HepG2 (cell line): ENCODE measurements around the gene GATAD2B. TPM values are rescaled to one million over a fixed set of nuclear protein-coding genes. Genes with fewer than 3 reads are reported as not detected.

Experiments used
- FIP1L1 ChIP-seq: fragments of 200-400 bp; formaldehyde crosslinking; IDR thresholded peaks from 2 replicates; pipeline ENCODE4 v1.6.1; 2018; ENCODE audit warnings: low read depth, mild to moderate bottlenecking, low read length, moderate library complexity, borderline replicate concordance; ENCODE audit not compliant: insufficient read depth
- HOXA3 ChIP-seq: sonication (generic); formaldehyde crosslinking; IDR thresholded peaks from 2 replicates; pipeline ENCODE4 v1.5.0; 2020; ENCODE audit warnings: missing genetic modification reagents
- MATR3 ChIP-seq: sonication (generic); formaldehyde crosslinking; IDR thresholded peaks from 2 replicates; pipeline ENCODE4 v1.4.0; 2020; ENCODE audit warnings: missing genetic modification reagents
- MIER3 ChIP-seq: IDR thresholded peaks from 2 replicates; pipeline ENCODE4 v1.6.1; 2016; ENCODE audit warnings: missing compliant biosample characterization, borderline replicate concordance
- PAX8 ChIP-seq: sonication (generic); formaldehyde crosslinking; IDR thresholded peaks from 2 replicates; pipeline ENCODE4 v1.8.0; 2022; ENCODE audit warnings: mild to moderate bottlenecking, missing genetic modification reagents, borderline replicate concordance
- PHF8 ChIP-seq: sonication (generic); formaldehyde crosslinking; IDR thresholded peaks from 2 replicates; pipeline ENCODE4 v1.5.0; 2020; ENCODE audit warnings: missing genetic modification reagents
- SAFB2 ChIP-seq: sonication (generic); formaldehyde crosslinking; IDR thresholded peaks from 2 replicates; pipeline ENCODE4 v1.5.1; 2020; ENCODE audit warnings: missing genetic modification reagents, low read depth, mild to moderate bottlenecking, borderline replicate concordance
- SAP130 ChIP-seq: IDR thresholded peaks from 2 replicates; pipeline ENCODE4 v1.6.1; 2016; ENCODE audit warnings: low read depth
- SMAD1 ChIP-seq: sonication (generic); formaldehyde crosslinking; IDR thresholded peaks from 2 replicates; pipeline ENCODE4 v1.4.0; 2020; ENCODE audit warnings: missing genetic modification reagents, low read depth, mild to moderate bottlenecking, borderline replicate concordance
- STAG1 ChIP-seq: sonication (generic); formaldehyde crosslinking; IDR thresholded peaks from 2 replicates; pipeline ENCODE4 v1.4.0; 2020; ENCODE audit warnings: missing genetic modification reagents
- TBX3 ChIP-seq: fragments of 450-650 bp; IDR thresholded peaks from 2 replicates; pipeline ENCODE4 v1.6.1; 2017; ENCODE audit warnings: antibody characterized with exemption, mild to moderate bottlenecking, inconsistent platforms, borderline replicate concordance
- ZKSCAN5 ChIP-seq: sonication (generic); formaldehyde crosslinking; IDR thresholded peaks from 2 replicates; pipeline ENCODE4 v1.5.1; 2020; ENCODE audit warnings: mild to moderate bottlenecking, missing genetic modification reagents
- ZNF343 ChIP-seq: sonication (generic); formaldehyde crosslinking; IDR thresholded peaks from 2 replicates; pipeline ENCODE4 v1.4.0; 2020; ENCODE audit warnings: mild to moderate bottlenecking, missing genetic modification reagents
- ZNF354B ChIP-seq: sonication (generic); formaldehyde crosslinking; IDR thresholded peaks from 2 replicates; pipeline ENCODE4 v1.8.0; 2022; ENCODE audit warnings: mild to moderate bottlenecking, missing genetic modification reagents
- ZNF530 ChIP-seq: sonication (generic); formaldehyde crosslinking; IDR thresholded peaks from 2 replicates; pipeline ENCODE4 v1.5.0; 2020; ENCODE audit warnings: low read depth, mild to moderate bottlenecking, missing genetic modification reagents
- ZNF557 ChIP-seq: sonication (generic); formaldehyde crosslinking; IDR thresholded peaks from 2 replicates; pipeline ENCODE4 v1.4.0; 2020; ENCODE audit warnings: missing genetic modification reagents
- ZNF570 ChIP-seq: sonication (generic); formaldehyde crosslinking; IDR thresholded peaks from 2 replicates; pipeline ENCODE4 v1.4.0; 2020; ENCODE audit warnings: mild to moderate bottlenecking, missing genetic modification reagents, borderline replicate concordance
- ZNF644 ChIP-seq: IDR thresholded peaks from 2 replicates; pipeline ENCODE4 v1.6.1; 2016; ENCODE audit warnings: low read depth
- ZSCAN25 ChIP-seq: sonication (generic); formaldehyde crosslinking; IDR thresholded peaks from 2 replicates; pipeline ENCODE4 v1.8.0; 2022; ENCODE audit warnings: mild to moderate bottlenecking, missing genetic modification reagents
- polyA plus RNA-seq, 8 experiments: library from polyadenylated mRNA; depleted of rRNA in 3 of 8; stranded (reverse) in 7 of 8; unstranded in 1 of 8; fragments of >200 nt; fragmentation: Illumina TruSeq in 4 of 8; extraction: Trizol in 4 of 8; gene quantifications; 2 replicates each; pipeline versions ENCODE4 v1.2.1 to v1.2.3, GENCODE V29; 2011 to 2016; ENCODE audit warnings: low read depth in 4 of 8, missing spikeins in 1 of 8, mixed read lengths in 1 of 8; ENCODE audit not compliant: insufficient read depth in 1 of 8
- total RNA-seq, 5 experiments: library from RNA; depleted of rRNA; stranded (reverse); fragments of >200 nt; fragmentation: Illumina TruSeq; extraction: Trizol; gene quantifications; 2 replicates each; pipeline ENCODE4 v1.2.3, GENCODE V29; 2016; ENCODE audit warnings: low read depth in 1 of 5
- TF ChIP-seq, protein P1 (sequence below): sonication (generic); formaldehyde crosslinking; IDR thresholded peaks from 2 replicates; pipeline ENCODE4 v1.9.0; 2021; ENCODE audit warnings: missing genetic modification reagents, borderline replicate concordance
- TF ChIP-seq, protein P2 (sequence below), 2 experiments: IDR thresholded peaks; 2 replicates each; pipeline ENCODE4 v1.6.1; 2011 to 2012; ENCODE audit warnings: low read length in 2 of 2, borderline replicate concordance in 1 of 2, low read depth in 1 of 2, mild to moderate bottlenecking in 1 of 2, moderate library complexity in 1 of 2
- TF ChIP-seq, protein P3 (sequence below): sonication (generic); formaldehyde crosslinking; IDR thresholded peaks from 2 replicates; pipeline ENCODE4 v1.5.0; 2020; ENCODE audit warnings: missing genetic modification reagents

GATAD2B gene
- total and polyA plus RNA-seq, 2 of the 13 experiments (the other 11 are each of a cell fraction or from before 2014, with no cell fraction given): 3.2 to 5.2 TPM

DNA sequence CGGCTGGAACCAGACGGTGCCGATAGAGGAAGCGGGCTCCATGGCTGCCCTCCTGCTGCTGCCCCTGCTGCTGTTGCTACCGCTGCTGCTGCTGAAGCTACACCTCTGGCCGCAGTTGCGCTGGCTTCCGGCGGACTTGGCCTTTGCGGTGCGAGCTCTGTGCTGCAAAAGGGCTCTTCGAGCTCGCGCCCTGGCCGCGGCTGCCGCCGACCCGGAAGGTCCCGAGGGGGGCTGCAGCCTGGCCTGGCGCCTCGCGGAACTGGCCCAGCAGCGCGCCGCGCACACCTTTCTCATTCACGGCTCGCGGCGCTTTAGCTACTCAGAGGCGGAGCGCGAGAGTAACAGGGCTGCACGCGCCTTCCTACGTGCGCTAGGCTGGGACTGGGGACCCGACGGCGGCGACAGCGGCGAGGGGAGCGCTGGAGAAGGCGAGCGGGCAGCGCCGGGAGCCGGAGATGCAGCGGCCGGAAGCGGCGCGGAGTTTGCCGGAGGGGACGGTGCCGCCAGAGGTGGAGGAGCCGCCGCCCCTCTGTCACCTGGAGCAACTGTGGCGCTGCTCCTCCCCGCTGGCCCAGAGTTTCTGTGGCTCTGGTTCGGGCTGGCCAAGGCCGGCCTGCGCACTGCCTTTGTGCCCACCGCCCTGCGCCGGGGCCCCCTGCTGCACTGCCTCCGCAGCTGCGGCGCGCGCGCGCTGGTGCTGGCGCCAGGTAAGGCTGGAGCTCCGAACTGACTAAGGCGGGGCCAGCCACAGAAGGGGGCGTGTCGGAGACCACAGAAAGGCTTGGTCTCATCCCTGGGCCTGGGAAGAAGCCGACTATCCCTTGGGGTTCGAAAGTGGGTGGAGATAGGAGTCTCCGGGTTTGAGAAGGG, 147.1 kb downstream of the GATAD2B start (continued):
- TF ChIP-seq, protein P1, sequence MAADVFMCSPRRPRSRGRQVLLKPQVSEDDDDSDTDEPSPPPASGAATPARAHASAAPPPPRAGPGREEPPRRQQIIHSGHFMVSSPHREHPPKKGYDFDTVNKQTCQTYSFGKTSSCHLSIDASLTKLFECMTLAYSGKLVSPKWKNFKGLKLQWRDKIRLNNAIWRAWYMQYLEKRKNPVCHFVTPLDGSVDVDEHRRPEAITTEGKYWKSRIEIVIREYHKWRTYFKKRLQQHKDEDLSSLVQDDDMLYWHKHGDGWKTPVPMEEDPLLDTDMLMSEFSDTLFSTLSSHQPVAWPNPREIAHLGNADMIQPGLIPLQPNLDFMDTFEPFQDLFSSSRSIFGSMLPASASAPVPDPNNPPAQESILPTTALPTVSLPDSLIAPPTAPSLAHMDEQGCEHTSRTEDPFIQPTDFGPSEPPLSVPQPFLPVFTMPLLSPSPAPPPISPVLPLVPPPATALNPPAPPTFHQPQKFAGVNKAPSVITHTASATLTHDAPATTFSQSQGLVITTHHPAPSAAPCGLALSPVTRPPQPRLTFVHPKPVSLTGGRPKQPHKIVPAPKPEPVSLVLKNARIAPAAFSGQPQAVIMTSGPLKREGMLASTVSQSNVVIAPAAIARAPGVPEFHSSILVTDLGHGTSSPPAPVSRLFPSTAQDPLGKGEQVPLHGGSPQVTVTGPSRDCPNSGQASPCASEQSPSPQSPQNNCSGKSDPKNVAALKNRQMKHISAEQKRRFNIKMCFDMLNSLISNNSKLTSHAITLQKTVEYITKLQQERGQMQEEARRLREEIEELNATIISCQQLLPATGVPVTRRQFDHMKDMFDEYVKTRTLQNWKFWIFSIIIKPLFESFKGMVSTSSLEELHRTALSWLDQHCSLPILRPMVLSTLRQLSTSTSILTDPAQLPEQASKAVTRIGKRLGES (CRISPR knock-in tag): no peak
- no peak for TF ChIP-seq TBX3
- TF ChIP-seq STAG1 (CRISPR knock-in tag): no peak
- peak; percentile 73 for TF ChIP-seq SAP130
- no peak for TF ChIP-seq ZKSCAN5 (CRISPR knock-in tag)
- no peak for TF ChIP-seq ZNF570 (CRISPR knock-in tag)
- TF ChIP-seq ZNF530: no peak
- no peak for TF ChIP-seq PAX8 (CRISPR knock-in tag)
- TF ChIP-seq ZNF557 (CRISPR knock-in tag): no peak
- TF ChIP-seq, protein P2, sequence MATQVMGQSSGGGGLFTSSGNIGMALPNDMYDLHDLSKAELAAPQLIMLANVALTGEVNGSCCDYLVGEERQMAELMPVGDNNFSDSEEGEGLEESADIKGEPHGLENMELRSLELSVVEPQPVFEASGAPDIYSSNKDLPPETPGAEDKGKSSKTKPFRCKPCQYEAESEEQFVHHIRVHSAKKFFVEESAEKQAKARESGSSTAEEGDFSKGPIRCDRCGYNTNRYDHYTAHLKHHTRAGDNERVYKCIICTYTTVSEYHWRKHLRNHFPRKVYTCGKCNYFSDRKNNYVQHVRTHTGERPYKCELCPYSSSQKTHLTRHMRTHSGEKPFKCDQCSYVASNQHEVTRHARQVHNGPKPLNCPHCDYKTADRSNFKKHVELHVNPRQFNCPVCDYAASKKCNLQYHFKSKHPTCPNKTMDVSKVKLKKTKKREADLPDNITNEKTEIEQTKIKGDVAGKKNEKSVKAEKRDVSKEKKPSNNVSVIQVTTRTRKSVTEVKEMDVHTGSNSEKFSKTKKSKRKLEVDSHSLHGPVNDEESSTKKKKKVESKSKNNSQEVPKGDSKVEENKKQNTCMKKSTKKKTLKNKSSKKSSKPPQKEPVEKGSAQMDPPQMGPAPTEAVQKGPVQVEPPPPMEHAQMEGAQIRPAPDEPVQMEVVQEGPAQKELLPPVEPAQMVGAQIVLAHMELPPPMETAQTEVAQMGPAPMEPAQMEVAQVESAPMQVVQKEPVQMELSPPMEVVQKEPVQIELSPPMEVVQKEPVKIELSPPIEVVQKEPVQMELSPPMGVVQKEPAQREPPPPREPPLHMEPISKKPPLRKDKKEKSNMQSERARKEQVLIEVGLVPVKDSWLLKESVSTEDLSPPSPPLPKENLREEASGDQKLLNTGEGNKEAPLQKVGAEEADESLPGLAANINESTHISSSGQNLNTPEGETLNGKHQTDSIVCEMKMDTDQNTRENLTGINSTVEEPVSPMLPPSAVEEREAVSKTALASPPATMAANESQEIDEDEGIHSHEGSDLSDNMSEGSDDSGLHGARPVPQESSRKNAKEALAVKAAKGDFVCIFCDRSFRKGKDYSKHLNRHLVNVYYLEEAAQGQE (IDR thresholded peaks at IDR 0.05; ENCODE audit: borderline replicate concordance in 1 of 2, low read depth in 1 of 2, low read length in 2 of 2): no peak
- TF ChIP-seq SAFB2 (CRISPR knock-in tag): peak; percentile 69; the same call in 1 of the 2 replicates
- TF ChIP-seq ZNF354B (CRISPR knock-in tag): no peak
- TF ChIP-seq ZSCAN25 (CRISPR knock-in tag): no peak
- peak; percentile 62 for TF ChIP-seq PHF8
- TF ChIP-seq MIER3 (CRISPR knock-in tag): no peak
- no peak for TF ChIP-seq ZNF644 (CRISPR knock-in tag)
- no peak for TF ChIP-seq MATR3 (CRISPR knock-in tag)
- no peak for TF ChIP-seq ZNF343
- no peak for TF ChIP-seq FIP1L1
- no peak for TF ChIP-seq SMAD1 (CRISPR knock-in tag)
- TF ChIP-seq, protein P3, sequence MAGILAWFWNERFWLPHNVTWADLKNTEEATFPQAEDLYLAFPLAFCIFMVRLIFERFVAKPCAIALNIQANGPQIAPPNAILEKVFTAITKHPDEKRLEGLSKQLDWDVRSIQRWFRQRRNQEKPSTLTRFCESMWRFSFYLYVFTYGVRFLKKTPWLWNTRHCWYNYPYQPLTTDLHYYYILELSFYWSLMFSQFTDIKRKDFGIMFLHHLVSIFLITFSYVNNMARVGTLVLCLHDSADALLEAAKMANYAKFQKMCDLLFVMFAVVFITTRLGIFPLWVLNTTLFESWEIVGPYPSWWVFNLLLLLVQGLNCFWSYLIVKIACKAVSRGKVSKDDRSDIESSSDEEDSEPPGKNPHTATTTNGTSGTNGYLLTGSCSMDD (CRISPR knock-in tag): no peak
- no peak for TF ChIP-seq HOXA3 (CRISPR knock-in tag)
